A549 (cell line): ENCODE results near the gene ST8SIA2. TPM values are rescaled to one million over a fixed set of nuclear protein-coding genes. Genes with fewer than 3 reads are reported as not detected.

Source experiments
- ATAC-seq, 2 experiments: fragments of 200-7000 bp in 1 of 2; fragments of >200 bp in 1 of 2; cut with Nextera tagmentation in 1 of 2; cut with Tn5 transposase in 1 of 2; 3 replicates each; pipeline versions ENCODE4 v1.8.0 to v1.9.1; 2018 to 2020; ENCODE audit warnings: mild to moderate bottlenecking in 1 of 2, moderate library complexity in 1 of 2
- CTCF ChIA-PET: fragments of 300-600 bp; sonication (Branson Sonifier 250); formaldehyde crosslinking; extraction: SDS; loops from one replicate; lab custom pipeline; 2021; ENCODE audit warnings: antibody characterized with exemption, inconsistent platforms; lab: Yijun Ruan, JAX
- POLR2A ChIA-PET: fragments of 350-600 bp; formaldehyde crosslinking; extraction: SDS; loops from one replicate; lab custom pipeline; 2021; ENCODE audit warnings: antibody characterized with exemption, inconsistent platforms; lab: Yijun Ruan, JAX
- DNase-seq, 2 experiments: peaks; one replicate each; pipeline versions ENCODE4 v3.0.0 to v3.0.0-alpha.2; 2011 to 2016; ENCODE audit warnings: low read depth in 1 of 2, low spot score in 1 of 2
- FAIRE-seq: peaks from 2 replicates; lab custom pipeline; 2011; peaks lifted over from hg19 to GRCh38; lab: Jason Lieb, UNC
- H3K27ac ChIP-seq, 2 experiments: fragments of >200 bp; sonication (Bioruptor Twin); formaldehyde crosslinking; 3 replicates each; pipeline ENCODE4 v1.5.1; 2016 to 2017
- H3K4me1 ChIP-seq: fragments of >200 bp; sonication (Bioruptor Twin); formaldehyde crosslinking; 3 replicates; pipeline ENCODE4 v1.6.1; 2016
- H3K4me2 ChIP-seq: fragments of >200 bp; sonication (Bioruptor Twin); formaldehyde crosslinking; 3 replicates; pipeline ENCODE4 v1.6.1; 2016
- H3K4me3 ChIP-seq: fragments of >200 bp; sonication (Bioruptor Twin); formaldehyde crosslinking; 3 replicates; pipeline ENCODE4 v1.5.1; 2016
- H3K9me3 ChIP-seq: fragments of >200 bp; sonication (Bioruptor Twin); formaldehyde crosslinking; 3 replicates; pipeline ENCODE4 v1.6.1; 2016
- FOSB ChIP-seq: fragments of 250-450 bp; sonication (Bioruptor Pico); IDR thresholded peaks from 2 replicates; pipeline ENCODE4 v1.5.0; 2020; ENCODE audit warnings: mild to moderate bottlenecking, moderate library complexity
- FOSL2 ChIP-seq, 2 experiments: fragments of 450-650 bp in 1 of 2; fragments of >200 bp in 1 of 2; sonication (Bioruptor Twin) in 1 of 2; formaldehyde crosslinking; IDR thresholded peaks; 2 replicates each; pipeline versions ENCODE4 v1.5.0 to v1.6.1; 2016 to 2020; ENCODE audit warnings: mild to moderate bottlenecking in 1 of 2, moderate library complexity in 1 of 2
- KDM5A ChIP-seq: fragments of 200-600 bp; sonication (generic); IDR thresholded peaks from 2 replicates; pipeline ENCODE4 v1.6.1; 2016; ENCODE audit warnings: antibody characterized with exemption, mild to moderate bottlenecking
- MAFK ChIP-seq: fragments of 450-650 bp; IDR thresholded peaks from 2 replicates; pipeline ENCODE4 v1.6.1; 2014; ENCODE audit not compliant: partially characterized antibody
- MYC ChIP-seq: IDR thresholded peaks from 2 replicates; pipeline ENCODE4 v1.6.1; 2012; ENCODE audit warnings: mild to moderate bottlenecking, inconsistent platforms, low read length, improper control_type of control experiment, borderline replicate concordance
- NFE2L2 ChIP-seq: fragments of 150-350 bp; conservative IDR thresholded peaks from 2 replicates; pipeline ENCODE4 v1.6.1; 2014; ENCODE audit warnings: low read length
- NPAS2 ChIP-seq: fragments of 250-450 bp; sonication (Bioruptor Pico); IDR thresholded peaks from 2 replicates; pipeline ENCODE4 v1.8.0; 2022; ENCODE audit warnings: mild to moderate bottlenecking, moderate library complexity, borderline replicate concordance
- PHF8 ChIP-seq: fragments of 200-600 bp; sonication (generic); IDR thresholded peaks from 2 replicates; pipeline ENCODE4 v1.6.1; 2016; ENCODE audit warnings: low read depth, mild to moderate bottlenecking, antibody characterized with exemption, moderate library complexity, borderline replicate concordance
- RAD21 ChIP-seq, 2 experiments: fragments of >200 bp in 1 of 2; sonication (Bioruptor Twin) in 1 of 2; formaldehyde crosslinking in 1 of 2; IDR thresholded peaks in 1 of 2; conservative IDR thresholded peaks in 1 of 2; 2 replicates in 1 of 2; 3 replicates in 1 of 2; pipeline ENCODE4 v1.6.1; 2012 to 2018; ENCODE audit warnings: inconsistent platforms in 1 of 2
- RNF2 ChIP-seq: fragments of 200-600 bp; sonication (generic); IDR thresholded peaks from 2 replicates; pipeline ENCODE4 v1.6.1; 2016; ENCODE audit warnings: low read depth, mild to moderate bottlenecking, antibody characterized with exemption, moderate library complexity, borderline replicate concordance
- SMC3 ChIP-seq: fragments of >200 bp; sonication (Bioruptor Twin); formaldehyde crosslinking; IDR thresholded peaks from 3 replicates; pipeline ENCODE4 v1.6.1; 2018; ENCODE audit warnings: inconsistent platforms
- SREBF2 ChIP-seq: fragments of 450-650 bp; IDR thresholded peaks from 2 replicates; pipeline ENCODE4 v1.6.1; 2014; ENCODE audit warnings: mild to moderate bottlenecking, moderate library complexity
- TFCP2L1 ChIP-seq: fragments of 250-450 bp; sonication (Bioruptor Pico); IDR thresholded peaks from 2 replicates; pipeline ENCODE4 v1.5.0; 2021; ENCODE audit warnings: mild to moderate bottlenecking
- TP53 ChIP-seq: fragments of 250-450 bp; sonication (Bioruptor Pico); IDR thresholded peaks from 2 replicates; pipeline ENCODE4 v1.5.0; 2021; ENCODE audit warnings: mild to moderate bottlenecking, moderate library complexity
- ZC3H11A ChIP-seq: fragments of 450-650 bp; IDR thresholded peaks from 2 replicates; pipeline ENCODE4 v1.6.1; 2014; ENCODE audit warnings: antibody characterized with exemption, mild to moderate bottlenecking
- ZNF302 ChIP-seq: fragments of 250-450 bp; sonication (Bioruptor Pico); IDR thresholded peaks from 2 replicates; pipeline ENCODE4 v1.9.0; 2021; ENCODE audit warnings: inconsistent platforms, mild to moderate bottlenecking, moderate library complexity
- WGBS: methylation state at CpG from one replicate; pipeline ENCODE4 v1.1.6; 2017; ENCODE audit errors: missing lambda C conversion rate; 5-methylcytosine and 5-hydroxymethylcytosine counted together
- polyA plus RNA-seq, 4 experiments: library from polyadenylated mRNA; depleted of rRNA in 3 of 4; stranded (reverse); fragments of >200 nt; fragmentation: RNase III in 1 of 4; extraction: RNeasy Plus Mini Kit Qiagen cat#74134 plus additional on column Dnase treatment in 1 of 4; gene quantifications; 2 replicates in 3 of 4; 3 replicates in 1 of 4; pipeline ENCODE4 v1.2.3, GENCODE V29; 2011 to 2017
- TF ChIP-seq, protein P1 (sequence below): IDR thresholded peaks from 2 replicates; pipeline ENCODE4 v1.6.1; 2012; ENCODE audit warnings: low read depth, borderline replicate concordance
- TF ChIP-seq, protein P2 (sequence below): fragments of 150-350 bp; IDR thresholded peaks from 2 replicates; pipeline ENCODE4 v1.6.1; 2014; ENCODE audit warnings: low read depth, mild to moderate bottlenecking, low read length
- TF ChIP-seq, protein P3 (sequence below): fragments of 450-650 bp; IDR thresholded peaks from 2 replicates; pipeline ENCODE4 v1.6.1; 2014; ENCODE audit warnings: antibody characterized with exemption
- TF ChIP-seq, protein P4 (sequence below): fragments of >200 bp; sonication (Bioruptor Twin); formaldehyde crosslinking; IDR thresholded peaks from 3 replicates; pipeline ENCODE4 v1.6.1; 2016
- TF ChIP-seq, protein P5 (sequence below): fragments of >200 bp; sonication (Bioruptor Twin); formaldehyde crosslinking; IDR thresholded peaks from 3 replicates; pipeline ENCODE4 v1.5.1; 2016

Gene ST8SIA2
- polyA plus RNA-seq, 2 of the 4 experiments (the other 2 are of a cell fraction), result 0.22 to 0.41 TPM

DNA sequence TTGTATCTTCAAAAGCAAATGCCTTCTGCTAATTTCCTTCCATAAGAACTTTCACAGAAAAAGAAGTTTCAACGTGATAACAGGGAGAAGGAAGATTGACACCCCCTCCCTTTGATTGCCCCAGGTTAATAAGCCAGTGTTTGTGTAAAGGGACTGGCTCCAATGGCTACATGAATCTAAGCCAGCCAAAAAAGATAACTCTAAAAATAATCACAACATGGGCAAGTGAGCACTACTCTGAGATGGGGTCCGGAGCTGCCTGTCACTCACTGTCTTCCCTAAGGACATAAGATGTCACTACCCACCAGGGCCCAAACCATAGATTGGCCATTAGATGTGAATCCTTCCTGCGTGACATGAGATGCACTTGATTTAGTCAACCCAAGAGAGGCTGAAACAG lies 17.6 kb upstream of the ST8SIA2 start:
- H3K27ac ChIP-seq, result no peak overlapping the region
- ATAC-seq (no peak), DNase-seq (no peak), FAIRE-seq (no peak)
- no peak overlapping the region for H3K4me3 ChIP-seq
- CTCF ChIA-PET, result no interaction called here
- TF ChIP-seq TP53 (CRISPR knock-in tag), result no peak
- TF ChIP-seq ZNF302 (CRISPR knock-in tag), result no peak
- TF ChIP-seq KDM5A, result no peak
- TF ChIP-seq ZC3H11A, result no peak
- TF ChIP-seq, protein P1, sequence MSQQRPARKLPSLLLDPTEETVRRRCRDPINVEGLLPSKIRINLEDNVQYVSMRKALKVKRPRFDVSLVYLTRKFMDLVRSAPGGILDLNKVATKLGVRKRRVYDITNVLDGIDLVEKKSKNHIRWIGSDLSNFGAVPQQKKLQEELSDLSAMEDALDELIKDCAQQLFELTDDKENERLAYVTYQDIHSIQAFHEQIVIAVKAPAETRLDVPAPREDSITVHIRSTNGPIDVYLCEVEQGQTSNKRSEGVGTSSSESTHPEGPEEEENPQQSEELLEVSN, result no peak
- no peak for TF ChIP-seq MYC
- no peak for TF ChIP-seq MAFK
- TF ChIP-seq SREBF2, result no peak
- no peak for TF ChIP-seq NPAS2 (CRISPR knock-in tag)
- TF ChIP-seq, protein P2, sequence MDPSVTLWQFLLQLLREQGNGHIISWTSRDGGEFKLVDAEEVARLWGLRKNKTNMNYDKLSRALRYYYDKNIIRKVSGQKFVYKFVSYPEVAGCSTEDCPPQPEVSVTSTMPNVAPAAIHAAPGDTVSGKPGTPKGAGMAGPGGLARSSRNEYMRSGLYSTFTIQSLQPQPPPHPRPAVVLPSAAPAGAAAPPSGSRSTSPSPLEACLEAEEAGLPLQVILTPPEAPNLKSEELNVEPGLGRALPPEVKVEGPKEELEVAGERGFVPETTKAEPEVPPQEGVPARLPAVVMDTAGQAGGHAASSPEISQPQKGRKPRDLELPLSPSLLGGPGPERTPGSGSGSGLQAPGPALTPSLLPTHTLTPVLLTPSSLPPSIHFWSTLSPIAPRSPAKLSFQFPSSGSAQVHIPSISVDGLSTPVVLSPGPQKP, result no peak
- no peak for TF ChIP-seq PHF8
- TF ChIP-seq NFE2L2, result no peak
- TF ChIP-seq, protein P3, sequence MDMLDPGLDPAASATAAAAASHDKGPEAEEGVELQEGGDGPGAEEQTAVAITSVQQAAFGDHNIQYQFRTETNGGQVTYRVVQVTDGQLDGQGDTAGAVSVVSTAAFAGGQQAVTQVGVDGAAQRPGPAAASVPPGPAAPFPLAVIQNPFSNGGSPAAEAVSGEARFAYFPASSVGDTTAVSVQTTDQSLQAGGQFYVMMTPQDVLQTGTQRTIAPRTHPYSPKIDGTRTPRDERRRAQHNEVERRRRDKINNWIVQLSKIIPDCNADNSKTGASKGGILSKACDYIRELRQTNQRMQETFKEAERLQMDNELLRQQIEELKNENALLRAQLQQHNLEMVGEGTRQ, result no peak
- peaks cover 3% of the 10 kb centered on the region; the same call in 1 of the 3 replicates for H3K4me1 ChIP-seq
- no peak overlapping the region for H3K4me2 ChIP-seq
- H3K9me3 ChIP-seq, result no peaks in the 10 kb centered on the region
- 18% methylated on average over 3 of the region's 3 CpGs for WGBS
- POLR2A ChIA-PET, result no interaction called here

DNA sequence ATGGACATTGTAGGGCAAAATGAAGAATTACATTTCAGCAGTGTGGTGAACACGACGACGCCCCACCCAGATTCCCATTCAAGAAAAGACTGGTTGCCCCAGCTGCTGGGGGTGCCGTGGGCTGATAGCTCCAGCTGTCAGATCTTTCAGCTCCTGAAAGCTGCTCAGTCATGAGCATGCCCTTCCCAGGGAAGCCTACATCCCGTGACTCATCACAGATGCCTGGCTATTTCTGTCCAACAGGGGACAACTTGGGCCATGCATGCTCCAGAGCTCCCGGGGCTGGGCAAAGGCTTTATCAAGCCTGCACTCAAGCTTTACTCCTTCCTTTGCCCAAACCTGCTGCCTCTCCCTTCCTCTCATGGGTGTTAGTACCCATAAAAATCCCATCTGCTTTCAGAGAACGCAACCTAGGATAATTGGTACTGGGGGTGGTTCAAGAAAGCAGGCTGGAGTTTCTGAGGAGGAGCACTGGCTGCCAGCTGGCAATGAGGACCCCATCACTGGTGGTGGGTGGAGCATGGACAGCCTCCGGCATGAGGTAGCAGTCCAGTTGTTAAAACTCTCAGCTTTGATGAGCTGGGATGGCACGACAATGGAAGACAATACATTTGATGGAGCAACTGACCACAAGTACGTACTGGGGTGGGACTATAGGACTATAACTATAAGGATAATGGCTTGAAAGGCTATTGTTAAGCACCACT lies 16.4 kb upstream of the ST8SIA2 start:
- ATAC-seq (peak; percentile 75 to 83), FAIRE-seq (no peak), DNase-seq (peak in 1 of 2 experiments; percentile 47)
- CTCF ChIA-PET, result interaction anchor here (1.1 to 1.4 kb wide), 5 partner anchors 14 to 711 kb away, joined by 3 read pairs; partner anchors contain the start of gene ST8SIA2
- peaks cover 3% of the 10 kb centered on the region; the same call in 1 of the 3 replicates for H3K4me1 ChIP-seq
- 34% methylated on average over 10 of the region's 10 CpGs for WGBS
- POLR2A ChIA-PET, result no interaction called here
- no peak overlapping the region for H3K27ac ChIP-seq
- TF ChIP-seq, protein P4, sequence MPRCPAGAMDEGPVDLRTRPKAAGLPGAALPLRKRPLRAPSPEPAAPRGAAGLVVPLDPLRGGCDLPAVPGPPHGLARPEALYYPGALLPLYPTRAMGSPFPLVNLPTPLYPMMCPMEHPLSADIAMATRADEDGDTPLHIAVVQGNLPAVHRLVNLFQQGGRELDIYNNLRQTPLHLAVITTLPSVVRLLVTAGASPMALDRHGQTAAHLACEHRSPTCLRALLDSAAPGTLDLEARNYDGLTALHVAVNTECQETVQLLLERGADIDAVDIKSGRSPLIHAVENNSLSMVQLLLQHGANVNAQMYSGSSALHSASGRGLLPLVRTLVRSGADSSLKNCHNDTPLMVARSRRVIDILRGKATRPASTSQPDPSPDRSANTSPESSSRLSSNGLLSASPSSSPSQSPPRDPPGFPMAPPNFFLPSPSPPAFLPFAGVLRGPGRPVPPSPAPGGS, result no peak
- TF ChIP-seq TFCP2L1 (CRISPR knock-in tag) (no peak), FOSL2 (IDR thresholded peaks at IDR 0.05) (no peak), FOSL2 (CRISPR knock-in tag; IDR thresholded peaks at IDR 0.05) (peak; percentile 51)
- H3K9me3 ChIP-seq, result no peaks in the 10 kb centered on the region
- no peak overlapping the region for H3K4me3 ChIP-seq
- no peak overlapping the region for H3K4me2 ChIP-seq

DNA sequence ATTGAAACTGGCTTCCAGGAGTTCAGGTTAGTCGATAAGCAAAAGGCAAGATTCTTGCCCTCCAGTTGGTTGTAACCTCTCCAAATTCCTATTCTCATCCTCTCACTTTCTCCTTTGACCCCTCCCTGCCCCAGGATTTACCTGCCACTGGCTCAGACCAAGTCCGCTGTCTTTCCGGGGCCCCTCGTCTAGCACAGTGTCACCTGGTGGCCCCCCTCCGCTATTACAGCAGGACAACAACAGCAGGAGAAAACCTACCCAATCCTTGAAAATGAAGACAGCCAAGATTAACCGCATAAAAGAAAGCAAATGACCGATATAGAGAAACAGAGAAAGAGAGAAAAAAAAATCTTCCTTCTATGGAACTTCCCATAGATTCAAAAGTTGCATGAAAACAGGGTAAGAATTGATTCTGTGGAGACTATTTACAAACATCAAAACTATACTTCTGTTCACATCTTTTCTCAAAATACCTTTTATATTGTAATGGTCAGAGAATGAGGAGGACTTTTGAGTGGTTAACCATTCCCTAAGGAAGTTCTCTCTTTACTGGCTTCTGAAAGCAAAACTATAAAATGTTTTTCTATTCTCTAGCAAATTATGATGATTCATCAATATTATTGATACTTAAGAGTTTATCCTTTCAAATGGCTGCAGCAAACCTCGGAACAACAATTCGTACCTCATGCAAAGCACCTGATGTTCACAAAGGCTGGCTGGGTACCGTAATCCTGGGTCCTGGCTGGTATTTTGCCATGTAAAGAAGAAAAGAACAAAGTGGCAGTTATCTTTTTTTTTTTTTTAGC lies 10.0 kb upstream of the ST8SIA2 start:
- Histone ChIP-seq H3K9me3 (no peaks in the 10 kb centered on the region), H3K4me3 (no peak overlapping the region), H3K27ac (no peak overlapping the region), H3K4me2 (no peak overlapping the region), H3K4me1 (no peaks in the 10 kb centered on the region)
- peak; percentile 51 to 65 for DNase-seq
- 4% methylated on average over 10 of the region's 10 CpGs for WGBS
- CTCF ChIA-PET, result interaction anchor here (1.0 to 2.8 kb wide), 5 partner anchors 8 to 287 kb away, joined by 3 to 15 read pairs (median 4); no protein-coding TSS in a partner anchor
- ATAC-seq, result peak; percentile 49 to 85; a peak in 3 of 6 replicates
- POLR2A ChIA-PET, result no interaction called here
- FAIRE-seq, result no peak
- TF ChIP-seq SMC3 (peak; percentile 58; the same call in 2 of the 3 replicates), SREBF2 (no peak), PHF8 (no peak), RAD21 (conservative IDR thresholded peaks at IDR 0.05 in 1 of 2, IDR thresholded peaks at IDR 0.05 in 1 of 2) (peak; percentile 32 to 45; a peak in 4 of 5 replicates), FOSB (no peak), RNF2 (no peak)
- TF ChIP-seq, protein P3, result no peak
- TF ChIP-seq, protein P5, sequence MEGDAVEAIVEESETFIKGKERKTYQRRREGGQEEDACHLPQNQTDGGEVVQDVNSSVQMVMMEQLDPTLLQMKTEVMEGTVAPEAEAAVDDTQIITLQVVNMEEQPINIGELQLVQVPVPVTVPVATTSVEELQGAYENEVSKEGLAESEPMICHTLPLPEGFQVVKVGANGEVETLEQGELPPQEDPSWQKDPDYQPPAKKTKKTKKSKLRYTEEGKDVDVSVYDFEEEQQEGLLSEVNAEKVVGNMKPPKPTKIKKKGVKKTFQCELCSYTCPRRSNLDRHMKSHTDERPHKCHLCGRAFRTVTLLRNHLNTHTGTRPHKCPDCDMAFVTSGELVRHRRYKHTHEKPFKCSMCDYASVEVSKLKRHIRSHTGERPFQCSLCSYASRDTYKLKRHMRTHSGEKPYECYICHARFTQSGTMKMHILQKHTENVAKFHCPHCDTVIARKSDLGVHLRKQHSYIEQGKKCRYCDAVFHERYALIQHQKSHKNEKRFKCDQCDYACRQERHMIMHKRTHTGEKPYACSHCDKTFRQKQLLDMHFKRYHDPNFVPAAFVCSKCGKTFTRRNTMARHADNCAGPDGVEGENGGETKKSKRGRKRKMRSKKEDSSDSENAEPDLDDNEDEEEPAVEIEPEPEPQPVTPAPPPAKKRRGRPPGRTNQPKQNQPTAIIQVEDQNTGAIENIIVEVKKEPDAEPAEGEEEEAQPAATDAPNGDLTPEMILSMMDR, result peak; percentile 48; the same call in 2 of the 3 replicates
- TF ChIP-seq, protein P4, result no peak
